GM18873 (cell line): ENCODE data around the gene GARS1.
"Not testable (repeated sequence)": the region's sequence is repeated elsewhere in the genome, so short reads cannot be mapped to it uniquely, and the experiment has no call there.

ENCODE experiments used
- ATAC-seq: cut with Tn5 transposase; IDR thresholded peaks from one replicate; pipeline ENCODE4 v1.9.1; 2021; ENCODE audit warnings: mild to moderate bottlenecking, moderate library complexity, moderate number of reproducible peaks; ENCODE audit not compliant: unreplicated experiment, low FRiP score

The GARS1 gene

GRCh38 chr7:30570238-30570637 lies 24.4 kb upstream of the GARS1 start:
- not testable (repeated sequence) for ATAC-seq

- no peak for ATAC-seq
Observed at GRCh38 chr7:30572212-30572841, 22.4 kb upstream of the GARS1 start.

GRCh38 chr7:30575910-30576309 lies 18.8 kb upstream of the GARS1 start:
- no peak for ATAC-seq

GRCh38 chr7:30583181-30583580 lies 11.5 kb upstream of the GARS1 start:
- no peak for ATAC-seq

- no peak for ATAC-seq
Observed at GRCh38 chr7:30584415-30584814, 10.3 kb upstream of the GARS1 start.

- no peak for ATAC-seq
Observed at GRCh38 chr7:30584965-30585364, 9.7 kb upstream of the GARS1 start.

GRCh38 chr7:30585675-30586074 lies 9.0 kb upstream of the GARS1 start:
- ATAC-seq = no peak

GRCh38 chr7:30587547-30587946 lies 7.1 kb upstream of the GARS1 start:
- not testable (repeated sequence) for ATAC-seq

GRCh38 chr7:30589111-30589510 lies 5.6 kb upstream of the GARS1 start:
- no peak for ATAC-seq

GRCh38 chr7:30594048-30594539 lies 584 bp upstream of the GARS1 start:
- ATAC-seq = peak; percentile 30

- no peak for ATAC-seq
Observed at GRCh38 chr7:30595436-30596013, 847 bp downstream of the GARS1 start.

GRCh38 chr7:30596014-30596641 lies 1.4 kb downstream of the GARS1 start:
- ATAC-seq = no peak

- no peak for ATAC-seq
Observed at GRCh38 chr7:30596721-30597120, 2.0 kb downstream of the GARS1 start.

GRCh38 chr7:30598121-30598876 lies 3.6 kb downstream of the GARS1 start:
- no peak for ATAC-seq

- no peak for ATAC-seq
Observed at GRCh38 chr7:30604901-30605300, 10.2 kb downstream of the GARS1 start.

- ATAC-seq = no peak
Observed at GRCh38 chr7:30605832-30606231, 11.2 kb downstream of the GARS1 start.

GRCh38 chr7:30612658-30613265 lies 18.1 kb downstream of the GARS1 start:
- ATAC-seq = no peak

- ATAC-seq = no peak
Observed at GRCh38 chr7:30613366-30614325, 19.0 kb downstream of the GARS1 start.

GRCh38 chr7:30616318-30616717 lies 21.6 kb downstream of the GARS1 start:
- no peak for ATAC-seq

GRCh38 chr7:30617359-30617758 lies 22.7 kb downstream of the GARS1 start:
- no peak for ATAC-seq
